Right lobe of liver (tissue), 6 donors: ENCODE data around the gene DYNLL1. TPM values are rescaled to one million over a fixed set of nuclear protein-coding genes. Genes with fewer than 3 reads are reported as not detected.
A peak's percentile ranks its signal among the peaks of the same experiment; 100 is the strongest.

ENCODE experiments used
- ATAC-seq, 4 donors: fragments of 200-7000 bp; cut with Tn5 transposase; one replicate each; pipeline ENCODE4 v1.9.1; 2020; ENCODE audit warnings: mild to moderate bottlenecking in 4 of 4, moderate library complexity in 4 of 4
- DNase-seq, 3 donors: peaks; one replicate each; pipeline ENCODE4 v3.0.0-alpha.2; 2020
- H3K27ac ChIP-seq, 3 donors: fragments of 200-600 bp; one replicate each; pipeline ENCODE4 v1.8.0; 2022
- H3K27me3 ChIP-seq, 2 donors: fragments of 200-600 bp; one replicate each; pipeline ENCODE4 v1.8.0; 2022
- H3K36me3 ChIP-seq, 4 donors: fragments of 200-600 bp; sonication (generic) in 1 of 4; one replicate each; pipeline versions ENCODE4 v1.5.1 to v1.8.0; 2017 to 2022; ENCODE audit warnings: control low read depth in 1 of 4
- H3K4me1 ChIP-seq, 4 donors: fragments of 200-600 bp; sonication (generic) in 1 of 4; one replicate each; pipeline versions ENCODE4 v1.5.1 to v1.8.0; 2017 to 2022; ENCODE audit warnings: control low read depth in 1 of 4
- H3K4me3 ChIP-seq, 3 donors: fragments of 200-600 bp; one replicate each; pipeline ENCODE4 v1.8.0; 2022
- H3K9me3 ChIP-seq, 4 donors: fragments of 200-600 bp; sonication (generic) in 1 of 4; one replicate each; pipeline versions ENCODE4 v1.5.1 to v1.8.0; 2017 to 2022; ENCODE audit warnings: control low read depth in 1 of 4
- CTCF ChIP-seq, 4 donors: fragments of 200-600 bp in 3 of 4; fragments of 450-650 bp in 1 of 4; IDR thresholded peaks; one replicate each; pipeline versions ENCODE4 v1.5.1 to v1.8.0; 2016 to 2022; ENCODE audit warnings: antibody characterized with exemption in 4 of 4, mild to moderate bottlenecking in 2 of 4
- POLR2A ChIP-seq: fragments of 450-650 bp; IDR thresholded peaks from one replicate; pipeline ENCODE4 v1.6.1; 2017; ENCODE audit warnings: antibody characterized with exemption, mild to moderate bottlenecking
- WGBS: methylation state at CpG from one replicate; pipeline ENCODE4 v1.1.6; 2018; ENCODE audit warnings: low coverage, low lambda C conversion rate; ENCODE audit not compliant: insufficient coverage; ENCODE audit errors: missing lambda C conversion rate; 5-methylcytosine and 5-hydroxymethylcytosine counted together
- intact Hi-C, 2 donors: fragments of 100-400 bp; cut with DNase I; formaldehyde crosslinking; loops; one replicate each; pipeline versions ENCODE4 v1.11.2 to v1.14.1; 2022
- total RNA-seq, 6 experiments: library from RNA; depleted of rRNA in 2 of 6; stranded (reverse); fragments of >200 nt in 2 of 6; fragmentation: NEBNext Ultra II Directional in 3 of 6; extraction: Animal tissue kit (Norgen Biotek cat#: 25700) in 3 of 6; gene quantifications; one replicate each; pipeline versions ENCODE4 v1.1.0 to v1.2.4, GENCODE V29; 2016 to 2023
- donor health status: DM: no; HTN: yes; CAD: no.
- donor health status: DM: no; HTN: no; CAD: no.
- donor health status: DM: no; HTN: no; CAD: no.
- donor health status: DM: no; HTN: yes; CAD: no.
- donor health status: DM: no; HTN: yes; CAD: no.

DYNLL1 gene
- total RNA-seq, 6 experiments from 2014 or later: 85.0 to 189 (median 164) TPM

GRCh38 chr12:120538281-120539156 lies 42.6 kb downstream of the DYNLL1 start:
- Histone ChIP-seq H3K36me3 (no peaks in the 10 kb centered on the region), H3K9me3 (no peaks in the 10 kb centered on the region), H3K4me3 (peak overlapping the region in 2 of 3 donors; percentile 26 to 92), H3K27me3 (no peaks in the 10 kb centered on the region), H3K4me1 (peaks cover 0 to 67% (median 28%) of the 10 kb centered on the region in 4 donors), H3K27ac (peak overlapping the region; percentile 46 to 93 (median 62))
- intact Hi-C loops: no loop called here
- ATAC-seq (peak; percentile 74 to 85 (median 76)), DNase-seq (peak; percentile 72 to 84 (median 83))
- TF ChIP-seq POLR2A (no peak), CTCF (IDR thresholded peaks at IDR 0.05) (no peak)
- WGBS: 17% methylated on average over 6 of the region's 6 CpGs

- H3K36me3 ChIP-seq: no peaks in the 10 kb centered on the region
- 8% methylated on average over 1 of the region's 1 CpG for WGBS
- ATAC-seq: peak in 2 of 4 donors; percentile 34 to 44
- DNase-seq: no peak
- no peak for TF ChIP-seq POLR2A
- TF ChIP-seq CTCF (IDR thresholded peaks at IDR 0.05): no peak
- H3K27ac ChIP-seq: peak overlapping the region; percentile 46 to 93 (median 62)
- H3K9me3 ChIP-seq: no peaks in the 10 kb centered on the region
- intact Hi-C loops: no loop called here
- H3K4me3 ChIP-seq: peak overlapping the region in 1 of 3 donors; percentile 26
- H3K27me3 ChIP-seq: no peaks in the 10 kb centered on the region
- peaks cover 0 to 67% (median 31%) of the 10 kb centered on the region in 4 donors for H3K4me1 ChIP-seq
Observed at GRCh38 chr12:120539303-120539702, 43.4 kb downstream of the DYNLL1 start.

GRCh38 chr12:120540445-120540844 lies 44.5 kb downstream of the DYNLL1 start:
- TF ChIP-seq CTCF (IDR thresholded peaks at IDR 0.05) (no peak), POLR2A (no peak)
- intact Hi-C loops: no loop called here
- Histone ChIP-seq H3K4me1 (peaks cover under 1 to 69% (median 32%) of the 10 kb centered on the region in 4 donors), H3K36me3 (no peaks in the 10 kb centered on the region), H3K27me3 (no peaks in the 10 kb centered on the region), H3K9me3 (no peaks in the 10 kb centered on the region), H3K4me3 (no peak overlapping the region), H3K27ac (peak overlapping the region; percentile 23 to 93 (median 46))
- DNase-seq (no peak), ATAC-seq (peak in 2 of 4 donors; percentile 5 to 35)
- 7% methylated on average over 3 of the region's 3 CpGs for whole genome bisulfite sequencing

GRCh38 chr12:120542166-120542565 lies 46.3 kb downstream of the DYNLL1 start:
- Histone ChIP-seq H3K4me3 (no peak overlapping the region), H3K27me3 (no peaks in the 10 kb centered on the region), H3K36me3 (peaks cover 8 to 11% (median 9%) of the 10 kb centered on the region in 4 donors), H3K4me1 (peaks cover 2 to 59% (median 27%) of the 10 kb centered on the region in 4 donors), H3K27ac (no peak overlapping the region), H3K9me3 (no peaks in the 10 kb centered on the region)
- TF ChIP-seq CTCF (IDR thresholded peaks at IDR 0.05) (no peak), POLR2A (no peak)
- DNase-seq (no peak), ATAC-seq (no peak)
- WGBS: 78% methylated on average over 2 of the region's 5 CpGs
- intact Hi-C loops: no loop called here
